Panc1 (cell line): Measurements from ENCODE around the gene TRABD2B. TPM values are rescaled to one million over a fixed set of nuclear protein-coding genes. Genes with fewer than 3 reads are reported as not detected.

Experiments
- ATAC-seq: fragments of 200-7000 bp; cut with Tn5 transposase; 2 replicates; pipeline ENCODE4 v1.9.1; 2020; ENCODE audit warnings: mild to moderate bottlenecking, moderate library complexity
- BruUV-seq: library from RNA; stranded (reverse); fragments of 400-500 nt; replicated peaks from 2 replicates; lab custom pipeline; 2021; lab: Mats Ljungman, UMichigan
- CTCF ChIA-PET: fragments of 300-600 bp; sonication (Branson Sonifier 250); formaldehyde crosslinking; loops from one replicate; lab custom pipeline; 2022; ENCODE audit warnings: antibody characterized with exemption; lab: Charles Lee
- POLR2A ChIA-PET: fragments of 300-600 bp; sonication (Branson Sonifier 250); formaldehyde crosslinking; loops from one replicate; lab custom pipeline; 2022; ENCODE audit warnings: antibody characterized with exemption; lab: Charles Lee
- DNase-seq: peaks from one replicate; pipeline ENCODE4 v3.0.0-alpha.2; 2010; ENCODE audit warnings: low read depth, low spot score
- H3K27ac ChIP-seq: 2 replicates; pipeline ENCODE4 v1.5.1; 2011; ENCODE audit warnings: mild to moderate bottlenecking, low read length, inconsistent platforms
- H3K27me3 ChIP-seq: fragments of 200-500 bp; sonication (Bioruptor generic); 2 replicates; pipeline ENCODE4 v1.6.0; 2014; ENCODE audit warnings: low read length, inconsistent platforms; ENCODE audit not compliant: control insufficient read depth, insufficient read depth
- H3K36me3 ChIP-seq: fragments of 200-500 bp; sonication (Bioruptor generic); 2 replicates; pipeline ENCODE4 v1.5.1; 2014; ENCODE audit warnings: inconsistent platforms, mild to moderate bottlenecking, low read length, moderate library complexity; ENCODE audit not compliant: control insufficient read depth, insufficient read depth
- H3K4me1 ChIP-seq: 2 replicates; pipeline ENCODE4 v1.5.1; 2011; ENCODE audit warnings: inconsistent platforms, mild to moderate bottlenecking, low read length, moderate library complexity; ENCODE audit not compliant: control insufficient read depth, insufficient read depth
- H3K4me3 ChIP-seq, 2 experiments: 2 replicates each; pipeline ENCODE4 v1.5.1; 2011 to 2012; ENCODE audit warnings: low read depth in 2 of 2, low read length in 2 of 2, mild to moderate bottlenecking in 2 of 2, inconsistent platforms in 1 of 2, moderate library complexity in 1 of 2
- H3K9me3 ChIP-seq: fragments of 200-500 bp; sonication (Bioruptor generic); 2 replicates; pipeline ENCODE4 v1.5.1; 2014; ENCODE audit warnings: low read depth, mild to moderate bottlenecking, inconsistent platforms, low read length, moderate library complexity; ENCODE audit not compliant: control insufficient read depth, insufficient read depth
- CTCF ChIP-seq: fragments of 450-650 bp; IDR thresholded peaks from 2 replicates; pipeline ENCODE4 v1.5.1; 2017; ENCODE audit warnings: mild to moderate bottlenecking
- POLR2AphosphoS5 ChIP-seq: IDR thresholded peaks from 2 replicates; pipeline ENCODE4 v1.6.1; 2012; ENCODE audit warnings: mild to moderate bottlenecking, low read depth, low read length, moderate library complexity
- REST ChIP-seq, 2 experiments: IDR thresholded peaks; 2 replicates each; pipeline ENCODE4 v1.6.1; 2011 to 2012; ENCODE audit warnings: low read depth in 2 of 2, control low read depth in 1 of 2, low read length in 1 of 2, mild to moderate bottlenecking in 1 of 2, moderate library complexity in 1 of 2; ENCODE audit not compliant: insufficient read depth in 1 of 2
- SIN3A ChIP-seq: IDR thresholded peaks from 2 replicates; pipeline ENCODE4 v1.6.1; 2012; ENCODE audit warnings: low read depth, mild to moderate bottlenecking, low read length, moderate library complexity, borderline replicate concordance; ENCODE audit not compliant: insufficient read depth
- TCF7L2 ChIP-seq: IDR thresholded peaks from 2 replicates; pipeline ENCODE4 v1.6.1; 2011; ENCODE audit warnings: mild to moderate bottlenecking, low read depth, low read length, inconsistent platforms
- in situ Hi-C: cut with HindIII; loops from 2 replicates; pipeline ENCODE4 v1.10.0; 2016; ENCODE audit warnings: low sequenced_read_pairs, low pct_unique_long_range_greater_than_20kb
- intact Hi-C: fragments of 100-400 bp; cut with micrococcal nuclease; formaldehyde crosslinking; loops from one replicate; pipeline ENCODE4 v1.10.0; 2022; ENCODE audit not compliant: unreplicated experiment
- total RNA-seq: library from RNA; stranded (reverse); gene quantifications from one replicate; pipeline ENCODE4 v1.2.1, GENCODE V29; 2021; ENCODE audit not compliant: unreplicated experiment

The TRABD2B gene
- total RNA-seq, 1 experiment from 2014 or later: not detected

- no peak for ATAC-seq
- POLR2A ChIA-PET: no interaction called here
- no peak for TF ChIP-seq CTCF
- TF ChIP-seq POLR2AphosphoS5: no peak
- TF ChIP-seq TCF7L2: no peak
- TF ChIP-seq SIN3A: no peak
- no peak for TF ChIP-seq REST (IDR thresholded peaks at IDR 0.05; ENCODE audit: insufficient read depth in 1 of 2, low read depth in 2 of 2, low read length in 1 of 2)
Observed at GRCh38 chr1:47912756-47913155, 84.4 kb downstream of the TRABD2B start.

GRCh38 chr1:47911892-47912291 is 85.3 kb downstream of the TRABD2B start:
- TF ChIP-seq CTCF: no peak
- no peak for TF ChIP-seq POLR2AphosphoS5
- no peak for TF ChIP-seq TCF7L2
- intact Hi-C loops: no loop called here
- DNase-seq: no peak
- no peak for ATAC-seq
- Histone ChIP-seq H3K27me3 (peaks cover 8% of the 10 kb centered on the region), H3K27ac (no peak overlapping the region), H3K9me3 (no peaks in the 10 kb centered on the region), H3K4me1 (no peaks in the 10 kb centered on the region), H3K4me3 (no peak overlapping the region), H3K36me3 (no peaks in the 10 kb centered on the region)
- ChIA-PET POLR2A (no interaction called here), CTCF (no interaction called here)
- in situ Hi-C loops: no loop called here
- BruUV-seq: no TSS peak

More at GRCh38 chr1:47912756-47913155, 84.4 kb downstream of the TRABD2B start:
- no peaks in the 10 kb centered on the region for H3K9me3 ChIP-seq
- no TSS peak for BruUV-seq
- H3K36me3 ChIP-seq: no peaks in the 10 kb centered on the region
- no peak overlapping the region for H3K27ac ChIP-seq
- intact Hi-C loops (no loop called here), in situ Hi-C loops (no loop called here)
- no peaks in the 10 kb centered on the region for H3K4me1 ChIP-seq
- H3K27me3 ChIP-seq: peaks cover 8% of the 10 kb centered on the region
- DNase-seq: no peak
- no peak overlapping the region for H3K4me3 ChIP-seq
- CTCF ChIA-PET: no interaction called here
